Ramos (cell line): ENCODE measurements around the gene KIF11.
"Not testable (repeated sequence)": the region's sequence is repeated elsewhere in the genome, so short reads cannot be mapped to it uniquely, and the experiment has no call there.

Experiments used
- in situ Hi-C: fragments of 300-500 bp; cut with MboI; formaldehyde crosslinking; loops from one replicate; pipeline ENCODE4 v1.14.3; 2022; ENCODE audit warnings: low sequenced_read_pairs; ENCODE audit not compliant: unreplicated experiment

KIF11 gene

GRCh38 chr10:92590623-92591549 is 2.0 kb upstream of the KIF11 start:
- in situ Hi-C loops: no loop called here

GRCh38 chr10:92591550-92592022 is 1.3 kb upstream of the KIF11 start:
- in situ Hi-C loops: no loop called here

GRCh38 chr10:92593619-92594588 is 974 bp downstream of the KIF11 start:
- in situ Hi-C loops: no loop called here

- in situ Hi-C loops: no loop called here
Measured at GRCh38 chr10:92595505-92595904, 2.6 kb downstream of the KIF11 start.

GRCh38 chr10:92598321-92598720 is 5.4 kb downstream of the KIF11 start:
- in situ Hi-C loops: no loop called here

- in situ Hi-C loops: no loop called here
Measured at GRCh38 chr10:92604841-92605240, 11.9 kb downstream of the KIF11 start.

GRCh38 chr10:92615515-92615914 is 22.6 kb downstream of the KIF11 start:
- in situ Hi-C loops: no loop called here

- in situ Hi-C loops: no loop called here
Measured at GRCh38 chr10:92619368-92619767, 26.4 kb downstream of the KIF11 start.

GRCh38 chr10:92627845-92628480 is 35.0 kb downstream of the KIF11 start:
- in situ Hi-C loops: no loop called here

GRCh38 chr10:92629945-92630344 is 37.0 kb downstream of the KIF11 start:
- in situ Hi-C loops: no loop called here

GRCh38 chr10:92638037-92638436 is 45.1 kb downstream of the KIF11 start:
- in situ Hi-C loops: no loop called here

- in situ Hi-C loops: no loop called here
Measured at GRCh38 chr10:92640107-92640506, 47.2 kb downstream of the KIF11 start.

- in situ Hi-C loops: no loop called here
Measured at GRCh38 chr10:92641492-92641891, 48.6 kb downstream of the KIF11 start.

GRCh38 chr10:92644921-92645320 is 52.0 kb downstream of the KIF11 start:
- in situ Hi-C loops: no loop called here

- in situ Hi-C loops: not testable (repeated sequence)
Measured at GRCh38 chr10:92650864-92651263, 57.9 kb downstream of the KIF11 start.

- in situ Hi-C loops: no loop called here
Measured at GRCh38 chr10:92655426-92655825, 62.5 kb downstream of the KIF11 start.

GRCh38 chr10:92656266-92656961 is 63.5 kb downstream of the KIF11 start:
- in situ Hi-C loops: no loop called here

- in situ Hi-C loops: no loop called here
Measured at GRCh38 chr10:92657024-92657423, 64.1 kb downstream of the KIF11 start.

GRCh38 chr10:92662848-92663247 is 69.9 kb downstream of the KIF11 start:
- in situ Hi-C loops: no loop called here

GRCh38 chr10:92664322-92664721 is 71.4 kb downstream of the KIF11 start:
- in situ Hi-C loops: no loop called here
